ENCODE measurements around the gene WNT7B. TPM values are rescaled to one million over a fixed set of nuclear protein-coding genes. Genes with fewer than 3 reads are reported as not detected.

The WNT7B gene
- total and polyA plus RNA-seq, 2 experiments from 2014 or later = 0.10 TPM; not detected in 1

- no peak for TF ChIP-seq ZNF462 (CRISPR knock-in tag; IDR thresholded peaks at IDR 0.05)
- TF ChIP-seq ZNF114 (CRISPR knock-in tag; IDR thresholded peaks at IDR 0.05) = no peak
- TF ChIP-seq EZH2 (IDR thresholded peaks at IDR 0.05; ENCODE audit: low read depth, unreplicated experiment) = no peak
- TF ChIP-seq CTCF (conservative IDR thresholded peaks at IDR 0.05; ENCODE audit: low read depth in 2 of 2) = no peak
- TF ChIP-seq STAT1 (IDR thresholded peaks at IDR 0.05; ENCODE audit: unreplicated experiment) = no peak
- TF ChIP-seq ETS1 (IDR thresholded peaks at IDR 0.05) = no peak
- no peak for TF ChIP-seq ZNF331 (CRISPR knock-in tag; IDR thresholded peaks at IDR 0.05; ENCODE audit: low read depth)
These were observed 58.2 kb downstream of the WNT7B start (continued) for GRCh38 chr22:45918459-45919370.

Measured in GM23338 (cell line).